Ectodermal cell (in vitro differentiated cells): ENCODE data around the gene RPP14.

Source experiments
- H3K27ac ChIP-seq: 2 replicates; pipeline ENCODE4 v1.7.0; 2013; ENCODE audit warnings: mild to moderate bottlenecking, low read depth, low read length; ENCODE audit not compliant: insufficient read depth, poor library complexity, severe bottlenecking
- H3K27me3 ChIP-seq: 2 replicates; pipeline ENCODE4 v1.7.0; 2013; ENCODE audit warnings: mild to moderate bottlenecking, low read length; ENCODE audit not compliant: insufficient read depth, control insufficient read depth, poor library complexity, severe bottlenecking
- H3K36me3 ChIP-seq: one replicate; pipeline ENCODE4 v1.7.0; 2013; ENCODE audit warnings: low read length; ENCODE audit not compliant: control insufficient read depth, insufficient read depth
- H3K4me1 ChIP-seq: one replicate; pipeline ENCODE4 v1.7.0; 2013; ENCODE audit warnings: low read length; ENCODE audit not compliant: control insufficient read depth, insufficient read depth
- H3K4me3 ChIP-seq: 2 replicates; pipeline ENCODE4 v1.7.0; 2013; ENCODE audit warnings: low read depth, low read length, control low read depth; ENCODE audit not compliant: insufficient read depth
- H3K9me3 ChIP-seq: 2 replicates; pipeline ENCODE4 v1.7.0; 2013; ENCODE audit warnings: mild to moderate bottlenecking, low read length, moderate library complexity; ENCODE audit not compliant: control insufficient read depth
- WGBS, 2 experiments: methylation state at CpG; one replicate each; pipeline ENCODE4 v1.1.7; 2013; ENCODE audit warnings: missing lambda C conversion rate in 2 of 2; 5-methylcytosine and 5-hydroxymethylcytosine counted together

The RPP14 gene

DNA sequence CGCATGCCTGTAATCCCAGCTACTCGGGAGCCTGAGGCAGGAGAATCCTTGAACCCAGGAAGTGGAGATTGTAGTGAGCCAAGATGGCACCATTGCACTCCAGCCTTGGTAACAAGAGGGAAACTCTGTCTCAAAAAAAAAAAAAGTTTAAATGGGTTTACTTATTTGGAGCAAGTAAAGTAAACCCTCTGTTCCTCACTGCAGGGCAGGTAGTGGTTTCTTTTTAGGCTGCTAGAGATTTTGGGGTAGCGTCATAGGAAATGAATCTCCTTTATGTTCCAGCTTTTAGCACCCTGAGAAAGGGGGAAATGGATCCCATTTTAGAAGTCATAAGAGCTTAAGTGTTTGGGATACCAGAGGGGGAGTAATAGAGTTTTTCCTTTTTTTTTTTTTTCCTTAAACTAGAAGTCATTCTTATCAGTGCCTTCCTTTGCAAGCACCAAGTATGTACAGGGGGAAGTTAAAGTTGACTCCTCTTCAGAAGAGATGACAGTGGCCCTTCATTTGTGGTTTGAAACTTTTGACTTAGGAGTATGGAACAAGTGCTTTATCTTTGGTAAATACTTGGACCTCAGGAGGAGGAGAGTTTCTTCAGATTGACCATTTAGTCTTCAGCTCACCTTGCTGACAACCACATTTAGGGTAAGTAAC, 34.7 kb downstream of the RPP14 start:
- Histone ChIP-seq H3K27ac (no peak overlapping the region), H3K4me1 (no peaks in the 10 kb centered on the region), H3K27me3 (no peaks in the 10 kb centered on the region), H3K36me3 (no peaks in the 10 kb centered on the region), H3K4me3 (no peak overlapping the region), H3K9me3 (no peaks in the 10 kb centered on the region)
- WGBS, 2 experiments = 90 to 96% methylated on average over 3 of the region's 3 CpGs

DNA sequence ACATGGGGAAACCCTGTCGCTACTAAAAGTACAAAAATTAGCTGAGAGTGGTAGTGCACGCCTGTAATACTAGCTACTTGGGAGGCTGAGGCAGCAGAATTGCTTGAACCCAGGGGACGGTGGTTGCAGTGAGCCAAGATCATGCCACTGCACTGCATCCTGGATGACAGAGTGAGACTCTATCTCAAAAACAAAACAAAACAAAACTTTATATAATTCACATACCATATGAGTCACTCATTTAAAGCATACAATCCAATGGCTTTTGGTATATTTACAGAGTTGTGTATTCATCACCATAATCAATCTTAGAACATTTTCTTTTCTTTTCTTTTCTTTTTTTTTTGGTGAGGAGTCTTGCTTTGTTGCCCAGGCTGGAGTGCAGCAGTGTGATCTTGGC, 35.3 kb downstream of the RPP14 start:
- H3K9me3 ChIP-seq = no peaks in the 10 kb centered on the region
- H3K27me3 ChIP-seq = no peaks in the 10 kb centered on the region
- H3K36me3 ChIP-seq = no peaks in the 10 kb centered on the region
- no peak overlapping the region for H3K27ac ChIP-seq
- no peaks in the 10 kb centered on the region for H3K4me1 ChIP-seq
- 92 to 95% methylated on average over 3 of the region's 3 CpGs for WGBS, 2 experiments
- H3K4me3 ChIP-seq = no peak overlapping the region

- no peak overlapping the region for H3K4me3 ChIP-seq
- H3K27me3 ChIP-seq = no peaks in the 10 kb centered on the region
- no peaks in the 10 kb centered on the region for H3K4me1 ChIP-seq
- 96% methylated on average over 5 of the region's 5 CpGs for WGBS, 2 experiments
- H3K9me3 ChIP-seq = no peaks in the 10 kb centered on the region
- H3K27ac ChIP-seq = no peak overlapping the region
- H3K36me3 ChIP-seq = no peaks in the 10 kb centered on the region
These were observed 36.6 kb downstream of the RPP14 start for GRCh38 chr3:58342676-58343075.

- Histone ChIP-seq H3K36me3 (no peaks in the 10 kb centered on the region), H3K27me3 (no peaks in the 10 kb centered on the region), H3K4me3 (no peak overlapping the region), H3K27ac (no peak overlapping the region), H3K4me1 (no peaks in the 10 kb centered on the region), H3K9me3 (no peaks in the 10 kb centered on the region)
- 98 to 100% methylated on average over 2 to 3 of the region's 4 CpGs for WGBS, 2 experiments
These were observed 39.4 kb downstream of the RPP14 start for GRCh38 chr3:58345457-58345856.

DNA sequence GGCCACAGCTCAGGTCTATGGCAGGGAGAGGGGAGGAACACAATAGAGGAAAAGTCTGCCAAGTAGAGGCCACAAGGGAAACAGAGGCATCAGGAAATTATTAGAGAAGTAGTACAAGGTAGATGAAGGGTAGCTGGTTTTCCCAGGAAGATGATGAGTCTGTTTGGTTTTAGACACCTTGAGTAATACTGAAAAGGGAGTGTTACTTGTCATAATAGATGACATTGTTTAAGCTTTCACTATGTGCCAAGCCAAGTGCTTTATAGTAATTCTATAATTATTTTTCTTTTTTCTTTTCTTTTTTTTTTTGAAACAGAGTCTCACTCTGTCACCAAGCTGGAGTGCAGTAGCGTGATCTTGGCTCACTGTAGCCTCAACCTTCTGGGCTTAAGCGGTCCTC, 40.3 kb downstream of the RPP14 start:
- no peak overlapping the region for H3K27ac ChIP-seq
- H3K27me3 ChIP-seq = no peaks in the 10 kb centered on the region
- H3K9me3 ChIP-seq = no peaks in the 10 kb centered on the region
- no peaks in the 10 kb centered on the region for H3K4me1 ChIP-seq
- WGBS, 2 experiments = 92 to 98% methylated on average over 2 of the region's 2 CpGs
- H3K36me3 ChIP-seq = no peaks in the 10 kb centered on the region
- H3K4me3 ChIP-seq = no peak overlapping the region

DNA sequence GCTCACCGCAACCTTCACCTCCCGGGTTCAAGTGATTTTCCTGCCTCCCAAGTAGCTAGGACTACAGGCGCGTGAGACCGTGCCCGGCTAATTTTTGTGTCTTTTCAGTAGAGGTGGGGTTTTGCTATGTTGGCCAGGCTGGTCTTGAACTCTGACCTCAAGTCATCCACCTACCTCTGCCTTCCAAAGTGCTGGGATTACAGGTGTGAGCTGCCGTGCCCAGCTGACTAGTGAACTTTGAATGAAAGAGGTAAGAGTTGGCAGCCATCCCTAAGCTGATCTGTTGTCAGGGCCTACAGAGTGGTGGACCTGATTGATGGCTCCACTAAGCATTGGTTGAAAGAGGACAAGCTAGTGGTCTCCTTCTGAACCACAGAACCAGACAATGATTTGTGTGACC, 41.9 kb downstream of the RPP14 start:
- no peaks in the 10 kb centered on the region for H3K27me3 ChIP-seq
- no peak overlapping the region for H3K27ac ChIP-seq
- WGBS, 2 experiments = 88 to 89% methylated on average over 7 of the region's 7 CpGs
- no peaks in the 10 kb centered on the region for H3K4me1 ChIP-seq
- no peaks in the 10 kb centered on the region for H3K9me3 ChIP-seq
- no peak overlapping the region for H3K4me3 ChIP-seq
- H3K36me3 ChIP-seq = no peaks in the 10 kb centered on the region

- Histone ChIP-seq H3K4me1 (no peaks in the 10 kb centered on the region), H3K27me3 (no peaks in the 10 kb centered on the region), H3K27ac (no peak overlapping the region), H3K9me3 (no peaks in the 10 kb centered on the region), H3K4me3 (no peak overlapping the region), H3K36me3 (no peaks in the 10 kb centered on the region)
- WGBS, 2 experiments = 94 to 96% methylated on average over 7 of the region's 7 CpGs
These were observed 44.0 kb downstream of the RPP14 start for GRCh38 chr3:58349792-58350626.

DNA sequence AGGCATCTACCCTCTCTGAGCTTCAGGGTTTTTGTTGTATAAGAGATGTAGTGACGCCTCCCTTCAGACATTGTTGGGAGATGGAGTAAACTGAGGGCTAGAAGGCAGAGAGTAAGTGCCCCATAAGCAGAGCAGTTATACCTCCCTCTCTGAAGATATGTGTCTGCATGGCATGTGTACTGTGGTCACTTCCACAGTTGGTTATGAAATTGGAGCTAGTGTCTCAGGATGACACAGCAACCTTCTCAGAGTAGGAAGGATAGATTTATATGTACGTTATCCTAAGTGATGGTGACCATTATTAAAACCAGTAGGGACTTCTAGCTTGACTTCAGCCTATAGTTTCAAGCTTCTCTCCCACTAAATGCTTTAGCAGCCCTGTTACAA, 44.6 kb downstream of the RPP14 start:
- 94 to 95% methylated on average over 2 of the region's 2 CpGs for WGBS, 2 experiments
- H3K27ac ChIP-seq = no peak overlapping the region

DNA sequence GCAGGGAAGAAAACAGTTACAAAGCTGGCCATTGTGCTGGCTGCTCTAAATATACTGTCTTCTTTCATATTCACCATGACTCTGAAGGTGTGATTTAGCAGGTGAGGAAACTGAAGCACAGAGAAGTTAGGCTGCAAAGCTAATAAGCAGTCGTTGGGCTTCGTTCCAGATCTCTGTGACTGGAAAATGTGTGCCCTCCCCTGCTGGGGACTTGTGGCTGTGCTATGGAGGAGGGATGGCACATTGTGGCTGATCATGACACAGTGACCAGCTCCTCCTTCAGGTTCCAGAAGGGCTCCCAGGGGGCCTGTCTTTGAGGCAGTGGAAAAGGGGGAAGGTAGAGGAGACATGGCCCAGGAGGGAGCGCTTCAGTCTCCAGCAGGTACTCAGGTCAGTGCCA, 45.9 kb downstream of the RPP14 start:
- no peaks in the 10 kb centered on the region for H3K36me3 ChIP-seq
- H3K9me3 ChIP-seq = no peaks in the 10 kb centered on the region
- 55 to 60% methylated on average over 3 of the region's 3 CpGs for WGBS, 2 experiments
- no peaks in the 10 kb centered on the region for H3K4me1 ChIP-seq
- H3K4me3 ChIP-seq = no peak overlapping the region
- H3K27me3 ChIP-seq = no peaks in the 10 kb centered on the region
- H3K27ac ChIP-seq = no peak overlapping the region

More for the DNA sequence above, 44.6 kb downstream of the RPP14 start:
- Histone ChIP-seq H3K4me1 (no peaks in the 10 kb centered on the region), H3K36me3 (no peaks in the 10 kb centered on the region), H3K4me3 (no peak overlapping the region), H3K27me3 (no peaks in the 10 kb centered on the region), H3K9me3 (no peaks in the 10 kb centered on the region)

DNA sequence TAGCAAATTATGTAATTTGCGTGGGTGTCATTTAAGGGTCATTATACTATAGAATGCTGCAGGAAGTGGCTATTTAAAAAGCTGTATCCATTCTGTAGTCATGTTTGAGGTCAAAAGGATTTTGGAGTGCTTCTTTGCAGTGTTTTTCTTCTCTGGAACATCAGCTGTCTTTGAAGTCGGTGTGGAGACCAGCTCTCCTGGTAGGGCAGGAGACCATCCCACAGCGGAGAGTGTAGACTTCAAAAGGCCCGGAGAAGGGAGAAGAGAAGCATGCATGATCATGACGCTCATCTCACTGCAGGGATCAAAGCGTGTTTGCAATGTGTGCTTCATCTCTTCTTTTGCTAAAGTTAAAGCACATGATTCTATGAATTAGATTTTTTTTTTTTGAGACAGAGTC, 46.6 kb downstream of the RPP14 start:
- no peak overlapping the region for H3K27ac ChIP-seq
- WGBS, 2 experiments = 92% methylated on average over 6 of the region's 6 CpGs
- H3K27me3 ChIP-seq = no peaks in the 10 kb centered on the region
- H3K9me3 ChIP-seq = no peaks in the 10 kb centered on the region
- no peak overlapping the region for H3K4me3 ChIP-seq
- H3K36me3 ChIP-seq = no peaks in the 10 kb centered on the region
- H3K4me1 ChIP-seq = no peaks in the 10 kb centered on the region
